Measurements from ENCODE around the gene RNF31.
"Not testable (repeated sequence)": the region's sequence is repeated elsewhere in the genome, so short reads cannot be mapped to it uniquely, and the experiment has no call there.

Gene RNF31

GRCh38 chr14:24184104-24184970 lies 37.0 kb downstream of the RNF31 start:
- DNase-seq = no peak

GRCh38 chr14:24185026-24185425 lies 37.7 kb downstream of the RNF31 start:
- DNase-seq = no peak

GRCh38 chr14:24185741-24186140 lies 38.4 kb downstream of the RNF31 start:
- no peak for DNase-seq

- DNase-seq = no peak
Measured at GRCh38 chr14:24186831-24187538, 39.7 kb downstream of the RNF31 start.

GRCh38 chr14:24187539-24187915 lies 40.2 kb downstream of the RNF31 start:
- DNase-seq = no peak

GRCh38 chr14:24188251-24189058 lies 41.2 kb downstream of the RNF31 start, which contains the start of gene IPO4:
TSS of gene IPO4 (minus strand) at chr14:24188816. CDS start at chr14:24188787, 29 bp downstream.
- DNase-seq = peak; percentile 93

- no peak for DNase-seq
Measured at GRCh38 chr14:24189059-24189375, 41.7 kb downstream of the RNF31 start.

- DNase-seq = no peak
Measured at GRCh38 chr14:24189460-24189859, 42.2 kb downstream of the RNF31 start.

- no peak for DNase-seq
Measured at GRCh38 chr14:24190416-24190815, 43.1 kb downstream of the RNF31 start.

- no peak for DNase-seq
Measured at GRCh38 chr14:24192933-24193332, 45.6 kb downstream of the RNF31 start.

- no peak for DNase-seq
Measured at GRCh38 chr14:24194186-24194872, 47.0 kb downstream of the RNF31 start.

- DNase-seq = no peak
Measured at GRCh38 chr14:24194873-24195185, 47.5 kb downstream of the RNF31 start.

GRCh38 chr14:24195186-24196070 lies 48.1 kb downstream of the RNF31 start, which contains the start of gene TM9SF1:
TSS of gene TM9SF1 (minus strand) at chr14:24195441. CDS start at chr14:24195019, 422 bp downstream.
- DNase-seq = peak; percentile 25

GRCh38 chr14:24196071-24197055 lies 49.1 kb downstream of the RNF31 start:
- no peak for DNase-seq

GRCh38 chr14:24197056-24197450 lies 49.8 kb downstream of the RNF31 start:
- DNase-seq = no peak

- DNase-seq = no peak
Measured at GRCh38 chr14:24198814-24199524, 51.7 kb downstream of the RNF31 start.

- not testable (repeated sequence) for DNase-seq
Measured at GRCh38 chr14:24202538-24202937, 55.2 kb downstream of the RNF31 start.

GRCh38 chr14:24203249-24203886 lies 56.1 kb downstream of the RNF31 start:
- not testable (repeated sequence) for DNase-seq
